Measurements from ENCODE around the gene ITSN1. TPM values are rescaled to one million over a fixed set of nuclear protein-coding genes. Genes with fewer than 3 reads are reported as not detected.

ITSN1 gene
- total RNA-seq, 1 experiment from 2014 or later, result 30.6 TPM

- CTCF ChIA-PET, result no interaction called here
- no peak overlapping the region for H3K4me3 Mint-ChIP-seq (ENCODE audit: low read depth, unreplicated experiment)
- H3K27ac Mint-ChIP-seq (ENCODE audit: unreplicated experiment), result no peak overlapping the region
- no peaks in the 10 kb centered on the region for H3K9me3 Mint-ChIP-seq (ENCODE audit: low read depth, unreplicated experiment)
- TF ChIP-seq CTCF (IDR thresholded peaks at IDR 0.05; ENCODE audit: unreplicated experiment), result no peak
- H3K27me3 Mint-ChIP-seq (ENCODE audit: unreplicated experiment), result no peaks in the 10 kb centered on the region
- H3K4me1 Mint-ChIP-seq (ENCODE audit: low read depth, unreplicated experiment), result peaks cover 10% of the 10 kb centered on the region
- intact Hi-C loops (cut with micrococcal nuclease; ENCODE audit: unreplicated experiment), result no loop called here
- DNase-seq, result no peak
- H3K36me3 Mint-ChIP-seq (ENCODE audit: insufficient read depth, unreplicated experiment), result no peaks in the 10 kb centered on the region
- BruUV-seq (replicated peaks), result no TSS peak
These were observed 21.8 kb downstream of the ITSN1 start for GRCh38 chr21:33664135-33664534.

- no peak overlapping the region for H3K4me3 Mint-ChIP-seq (ENCODE audit: low read depth, unreplicated experiment)
- BruUV-seq (replicated peaks), result no TSS peak
- no peaks in the 10 kb centered on the region for H3K27me3 Mint-ChIP-seq (ENCODE audit: unreplicated experiment)
- H3K27ac Mint-ChIP-seq (ENCODE audit: unreplicated experiment), result no peak overlapping the region
- no peak for TF ChIP-seq CTCF (IDR thresholded peaks at IDR 0.05; ENCODE audit: unreplicated experiment)
- CTCF ChIA-PET, result no interaction called here
- H3K36me3 Mint-ChIP-seq (ENCODE audit: insufficient read depth, unreplicated experiment), result no peaks in the 10 kb centered on the region
- intact Hi-C loops (cut with micrococcal nuclease; ENCODE audit: unreplicated experiment), result no loop called here
- no peak for DNase-seq
- no peaks in the 10 kb centered on the region for H3K9me3 Mint-ChIP-seq (ENCODE audit: low read depth, unreplicated experiment)
- H3K4me1 Mint-ChIP-seq (ENCODE audit: low read depth, unreplicated experiment), result peaks cover 9% of the 10 kb centered on the region
These were observed 23.9 kb downstream of the ITSN1 start for GRCh38 chr21:33666153-33666552.

GRCh38 chr21:33667636-33668035 lies 25.3 kb downstream of the ITSN1 start:
- H3K36me3 Mint-ChIP-seq (ENCODE audit: insufficient read depth, unreplicated experiment), result no peaks in the 10 kb centered on the region
- no TSS peak for BruUV-seq (replicated peaks)
- CTCF ChIA-PET, result interaction anchor here (0.7 kb wide), 1 partner anchor 103 kb away, joined by 3 read pairs; no protein-coding TSS in a partner anchor
- no peaks in the 10 kb centered on the region for H3K27me3 Mint-ChIP-seq (ENCODE audit: unreplicated experiment)
- no peak overlapping the region for H3K27ac Mint-ChIP-seq (ENCODE audit: unreplicated experiment)
- H3K4me3 Mint-ChIP-seq (ENCODE audit: low read depth, unreplicated experiment), result no peak overlapping the region
- no peaks in the 10 kb centered on the region for H3K4me1 Mint-ChIP-seq (ENCODE audit: low read depth, unreplicated experiment)
- DNase-seq, result no peak
- no peak for TF ChIP-seq CTCF (IDR thresholded peaks at IDR 0.05; ENCODE audit: unreplicated experiment)
- intact Hi-C loops (cut with micrococcal nuclease; ENCODE audit: unreplicated experiment), result no loop called here
- H3K9me3 Mint-ChIP-seq (ENCODE audit: low read depth, unreplicated experiment), result no peaks in the 10 kb centered on the region

- Mint-ChIP-seq H3K27me3 (ENCODE audit: unreplicated experiment) (no peaks in the 10 kb centered on the region), H3K36me3 (ENCODE audit: insufficient read depth, unreplicated experiment) (no peaks in the 10 kb centered on the region), H3K27ac (ENCODE audit: unreplicated experiment) (no peak overlapping the region), H3K4me1 (ENCODE audit: low read depth, unreplicated experiment) (peaks cover 3% of the 10 kb centered on the region), H3K9me3 (ENCODE audit: low read depth, unreplicated experiment) (no peaks in the 10 kb centered on the region), H3K4me3 (ENCODE audit: low read depth, unreplicated experiment) (no peak overlapping the region)
- intact Hi-C loops (cut with micrococcal nuclease; ENCODE audit: unreplicated experiment), result no loop called here
- no peak for TF ChIP-seq CTCF (IDR thresholded peaks at IDR 0.05; ENCODE audit: unreplicated experiment)
- BruUV-seq (replicated peaks), result no TSS peak
- no peak for DNase-seq
- CTCF ChIA-PET, result no interaction called here
These were observed 25.9 kb downstream of the ITSN1 start for GRCh38 chr21:33668180-33668579.
